Stimulated activated CD4-positive, alpha-beta T cell treated with anti-CD3 and anti-CD28 coated beads, Interleukin-12 subunit alpha, Interleukin-12 subunit beta, amount 100 ng/mL, for 48 hours (primary cell): Measurements from ENCODE around the gene DIP2C.
"Not testable (repeated sequence)": the region's sequence is repeated elsewhere in the genome, so short reads cannot be mapped to it uniquely, and the experiment has no call there.

Source experiments
- DNase-seq, 3 donors: peaks; one replicate each; pipeline ENCODE4 v3.0.0-alpha.2; 2020; ENCODE audit warnings: low read depth in 2 of 3, low spot score in 1 of 3

The DIP2C gene

DNA sequence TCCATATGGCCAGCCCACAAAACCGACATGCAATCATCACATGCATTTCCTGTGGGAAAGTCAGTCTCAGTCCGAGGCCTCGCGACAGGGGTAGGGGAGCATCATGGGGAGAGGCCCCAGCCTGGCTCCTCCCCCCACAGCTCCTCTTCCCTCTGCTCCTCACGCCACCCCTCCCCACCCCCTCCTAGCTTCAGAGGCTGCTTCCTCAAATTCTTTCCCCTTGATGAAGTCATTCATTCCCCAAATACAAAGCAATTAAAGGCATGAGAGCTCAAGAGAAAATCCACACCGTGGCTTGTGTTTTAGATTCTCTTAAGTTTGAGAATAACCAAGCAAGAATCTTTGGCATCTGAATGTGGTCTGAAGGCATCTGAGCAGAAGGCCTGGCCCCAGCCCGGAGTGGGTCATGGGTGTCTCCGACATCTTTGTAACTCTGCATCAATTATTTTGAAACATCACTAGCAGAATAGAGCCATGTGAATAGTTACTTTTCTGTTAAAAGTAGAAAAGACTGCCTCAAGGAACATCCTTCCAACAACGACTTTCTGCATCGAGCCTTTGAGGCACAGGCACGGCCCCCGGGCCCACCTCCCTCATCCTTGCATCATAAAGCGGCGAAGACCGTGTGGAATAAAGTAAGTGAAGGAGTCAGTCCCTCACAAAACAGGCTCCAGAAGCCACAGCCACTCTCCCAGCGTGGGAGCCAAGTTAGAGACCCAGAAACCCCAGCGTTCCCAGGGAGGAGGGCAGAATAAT lies 90.9 kb downstream of the DIP2C start:
- DNase-seq, result no peak

GRCh38 chr10:597976-598375 lies 91.5 kb downstream of the DIP2C start:
- DNase-seq, result no peak

GRCh38 chr10:596725-597345 lies 92.6 kb downstream of the DIP2C start:
- DNase-seq, result no peak

DNA sequence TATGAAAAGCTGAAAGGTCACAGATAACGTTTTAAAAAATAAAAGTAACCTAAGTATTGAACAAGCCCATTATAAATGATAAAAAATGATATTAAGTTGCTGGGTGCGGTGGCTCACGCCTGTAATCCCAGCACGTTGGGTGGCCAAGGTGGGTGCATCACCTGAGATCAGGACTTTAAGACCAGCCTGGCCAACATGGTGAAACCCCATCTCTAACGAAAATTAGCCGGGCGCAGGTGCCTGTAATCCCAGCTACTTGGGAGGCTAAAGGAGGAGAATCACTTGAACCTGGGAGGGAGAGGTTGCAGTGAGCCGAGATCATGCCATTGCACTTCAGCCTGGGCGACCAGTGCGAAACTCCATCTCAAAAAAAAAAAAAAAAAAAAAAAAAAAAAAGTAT lies 93.3 kb downstream of the DIP2C start:
- not testable (repeated sequence) for DNase-seq

DNA sequence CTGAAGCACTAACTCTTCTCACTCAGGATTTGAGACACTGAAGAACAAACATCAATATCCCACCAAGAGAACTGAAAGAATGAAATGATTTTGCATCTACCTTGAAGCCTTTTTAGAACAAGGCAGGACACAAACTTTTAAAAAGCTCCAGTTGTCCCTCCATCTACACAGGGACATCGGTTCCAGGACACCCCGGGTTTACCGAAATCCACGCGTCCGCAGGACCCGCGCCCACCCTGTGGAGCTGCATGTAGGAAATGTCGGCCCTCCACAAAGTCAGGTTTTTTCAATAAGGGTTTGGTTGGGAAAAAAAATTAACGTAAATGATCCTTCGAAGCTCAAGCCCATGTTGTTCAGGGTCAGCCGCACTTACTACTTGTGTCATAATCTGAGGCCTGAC lies 94.0 kb downstream of the DIP2C start:
- DNase-seq, result no peak

DNA sequence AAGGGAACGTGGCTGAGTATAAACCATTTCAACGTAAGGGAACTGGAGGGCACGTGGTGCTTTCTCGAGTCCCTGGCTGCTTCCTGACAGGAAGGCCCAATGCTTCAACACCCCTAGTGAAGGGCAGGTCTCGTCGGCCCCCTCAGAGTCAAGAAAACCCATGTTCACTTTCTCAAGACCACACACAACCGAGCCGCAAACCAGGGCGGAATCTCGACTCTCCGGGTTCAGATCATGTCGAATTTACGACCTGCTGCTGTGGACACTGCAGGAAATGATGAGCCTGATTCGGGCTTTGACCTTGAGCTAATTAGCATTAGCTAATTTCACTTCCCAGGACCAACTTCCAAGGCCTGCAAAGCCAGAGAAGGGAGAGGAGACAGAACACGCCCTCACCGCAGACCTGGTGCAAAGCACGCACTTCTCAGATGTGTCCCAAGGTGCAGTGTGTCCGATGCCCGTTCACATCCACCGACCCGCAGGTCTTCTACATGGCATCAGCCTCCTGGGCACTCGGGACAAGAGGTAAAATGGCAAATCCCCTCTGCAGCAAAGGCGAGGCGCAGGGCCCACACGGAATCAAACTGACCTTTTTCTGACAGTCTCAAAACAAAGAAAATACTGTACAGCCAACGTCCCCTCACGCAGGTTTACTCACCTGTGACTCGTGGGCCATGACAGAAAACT lies 94.7 kb downstream of the DIP2C start:
- no peak for DNase-seq

DNA sequence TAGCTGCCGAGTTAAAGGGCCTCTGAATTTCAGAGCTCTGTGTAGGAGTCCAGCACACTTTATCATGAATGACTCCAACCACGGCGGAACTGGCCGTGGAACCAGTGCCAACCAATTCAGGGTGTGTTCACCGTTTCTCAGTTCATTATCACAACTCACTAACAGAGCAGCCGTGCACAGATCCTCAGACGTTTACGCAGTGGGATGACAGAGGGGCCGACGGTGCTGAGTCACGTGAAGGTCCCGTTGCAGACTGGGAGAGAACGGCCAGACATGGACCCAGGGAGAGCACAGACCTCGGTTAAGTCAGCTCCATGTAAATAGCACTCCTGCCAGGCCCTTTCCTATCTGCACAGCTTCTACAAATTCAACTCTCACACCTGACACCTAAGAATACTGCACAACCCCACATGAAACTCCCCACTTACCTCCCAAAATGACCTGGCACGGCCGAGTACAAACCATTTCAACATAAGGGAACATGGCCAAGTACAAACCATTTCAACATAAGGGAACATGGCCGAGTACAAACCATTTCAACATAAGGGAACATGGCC lies 95.5 kb downstream of the DIP2C start:
- DNase-seq, result no peak

GRCh38 chr10:593421-593820 lies 96.0 kb downstream of the DIP2C start:
- no peak for DNase-seq

DNA sequence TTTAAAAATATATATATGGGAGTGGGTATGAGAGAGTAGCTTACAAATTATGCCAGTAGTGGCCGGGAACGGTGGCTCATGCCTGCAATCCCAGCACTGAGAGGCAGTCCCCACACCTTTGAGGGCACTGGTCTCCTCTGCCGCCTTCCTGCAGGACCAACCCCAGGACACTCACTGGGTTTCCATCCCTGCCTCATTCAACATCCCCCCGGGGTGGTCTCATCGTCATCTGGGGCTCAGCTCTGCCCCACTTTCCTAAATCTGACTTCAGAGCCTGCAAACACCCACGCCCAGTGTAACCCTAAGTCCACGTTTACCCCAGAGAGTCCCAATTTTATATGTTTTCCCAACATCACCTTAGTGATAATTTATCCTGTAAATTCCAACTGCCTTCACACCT lies 96.5 kb downstream of the DIP2C start:
- no peak for DNase-seq

DNA sequence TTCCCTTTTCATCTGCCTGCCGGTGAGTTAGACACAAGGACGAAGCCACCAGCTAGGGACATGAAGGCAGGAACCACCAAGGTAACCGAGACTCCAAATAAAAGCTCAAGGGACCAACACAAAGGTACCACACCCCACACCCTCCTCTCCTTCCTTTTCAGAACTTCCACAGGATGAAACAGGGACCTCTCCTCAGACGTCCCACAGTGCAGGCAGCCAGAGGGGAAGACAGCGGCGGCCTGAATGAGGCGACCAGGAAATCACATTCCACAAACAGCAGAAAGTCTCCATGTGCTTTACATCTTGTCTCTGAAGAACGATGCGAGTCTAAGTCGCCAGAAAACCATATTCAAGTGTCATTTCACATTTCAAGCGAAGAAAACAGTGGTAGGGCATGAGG lies 97.8 kb downstream of the DIP2C start:
- no peak for DNase-seq

DNA sequence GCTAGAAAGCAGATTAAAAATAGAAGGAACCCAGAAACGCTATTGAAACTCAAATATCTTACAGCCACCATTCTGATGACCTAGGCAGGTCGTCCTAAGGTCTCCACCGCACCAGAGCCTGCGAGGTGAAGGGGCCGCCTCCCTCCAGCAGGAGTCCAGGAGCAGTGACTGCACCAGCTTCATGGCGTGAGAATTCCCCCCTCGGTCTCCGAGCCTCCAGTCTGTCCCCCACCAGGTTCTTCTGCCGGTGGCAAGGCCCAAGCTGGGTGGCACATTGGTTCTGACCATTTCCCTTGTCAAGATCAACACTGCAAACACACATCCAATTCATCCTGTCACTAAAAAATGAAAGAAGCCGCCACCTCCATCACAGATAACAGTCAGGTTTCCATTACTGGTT lies 98.7 kb downstream of the DIP2C start:
- no peak for DNase-seq

DNA sequence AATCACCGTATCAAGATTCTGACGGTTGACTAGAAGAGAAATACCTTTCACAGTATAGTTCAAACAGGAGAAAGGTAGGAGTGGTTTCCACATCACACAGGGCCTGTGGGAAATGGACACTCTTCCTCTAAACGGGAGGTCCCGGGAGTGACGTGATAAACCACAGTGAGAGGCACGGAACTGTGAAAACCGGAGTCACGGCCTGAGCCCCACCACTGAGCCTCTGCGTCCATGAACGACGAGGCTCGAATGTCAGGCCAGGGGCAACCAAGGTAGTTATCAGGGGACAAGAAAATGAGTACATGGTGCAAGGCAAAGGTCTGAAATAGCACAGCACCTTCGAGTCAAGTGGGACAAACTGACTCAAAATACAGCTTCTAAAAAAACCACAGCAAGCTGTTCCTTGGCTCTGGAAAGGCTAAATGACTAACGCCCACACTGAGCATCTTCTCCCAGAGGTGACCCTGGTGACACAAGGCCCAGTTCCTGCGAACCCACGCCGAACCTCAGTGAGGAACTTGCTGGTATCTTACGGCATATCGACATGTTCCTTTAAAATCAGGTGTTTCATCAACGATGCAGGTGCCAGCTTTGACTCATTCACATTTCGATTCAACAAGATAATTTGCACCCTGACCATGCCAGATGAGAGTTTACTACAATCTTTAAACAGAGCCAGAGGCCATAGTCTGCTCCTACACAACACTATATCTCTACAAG lies 99.3 kb downstream of the DIP2C start:
- no peak for DNase-seq

- DNase-seq, result no peak
Observed at GRCh38 chr10:588246-589165, 101.0 kb downstream of the DIP2C start.

- no peak for DNase-seq
Observed at GRCh38 chr10:586716-587115, 102.8 kb downstream of the DIP2C start.

DNA sequence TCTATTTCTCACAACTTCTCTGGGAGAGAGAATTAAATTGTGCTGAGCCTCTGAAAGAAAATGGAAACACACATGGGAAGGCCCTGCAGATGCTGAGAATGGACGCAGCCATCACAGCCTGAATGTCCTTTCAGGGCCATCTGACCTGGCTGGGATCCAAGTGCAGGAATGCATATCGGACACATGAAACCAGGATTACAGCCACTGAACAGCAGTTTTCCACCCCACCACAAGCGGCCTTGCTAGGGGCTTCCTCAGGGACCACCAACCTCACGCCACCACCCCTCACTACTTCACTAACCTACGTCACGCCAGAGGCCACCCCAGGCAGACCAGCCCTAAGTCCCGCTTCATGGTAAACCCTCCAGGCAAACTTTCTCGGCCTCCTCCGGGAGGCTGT lies 103.3 kb downstream of the DIP2C start:
- DNase-seq, result no peak

- no peak for DNase-seq
Observed at GRCh38 chr10:585502-585901, 104.0 kb downstream of the DIP2C start.

DNA sequence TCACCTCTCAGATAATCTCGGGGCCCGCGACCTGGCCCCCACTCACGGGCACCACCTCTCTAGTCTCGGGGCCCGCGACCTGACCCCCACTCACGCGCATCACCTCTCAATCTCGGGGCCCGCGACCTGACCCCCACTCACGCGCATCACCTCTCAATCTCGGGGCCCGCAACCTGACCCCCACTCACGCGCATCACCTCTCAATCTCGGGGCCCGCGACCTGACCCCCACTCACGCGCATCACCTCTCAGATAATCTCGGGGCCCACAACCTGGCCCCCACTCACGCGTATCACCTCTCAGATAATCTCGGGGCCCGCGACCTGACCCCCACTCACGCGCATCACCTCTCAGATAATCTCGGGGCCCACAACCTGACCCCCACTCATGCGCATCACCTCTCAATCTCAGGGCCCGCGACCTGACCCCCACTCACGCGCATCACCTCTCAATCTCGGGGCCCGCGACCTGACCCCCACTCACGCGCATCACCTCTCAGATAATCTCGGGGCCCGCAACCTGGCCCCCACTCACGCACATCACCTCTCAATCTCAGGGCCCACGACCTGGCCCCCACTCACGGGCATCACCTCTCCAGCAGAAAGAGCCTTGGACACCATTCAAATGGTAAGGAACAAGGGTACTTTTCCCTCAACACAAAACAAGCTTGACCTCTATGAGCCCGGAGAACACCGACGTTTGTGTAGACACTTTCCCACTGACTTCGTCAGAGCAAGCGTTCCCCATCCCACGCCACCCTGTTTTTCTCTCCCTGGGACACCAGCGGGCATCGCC lies 104.8 kb downstream of the DIP2C start:
- DNase-seq, result not testable (repeated sequence)

- no peak for DNase-seq
Observed at GRCh38 chr10:583433-583832, 106.0 kb downstream of the DIP2C start.

- DNase-seq, result no peak
Observed at GRCh38 chr10:581776-582330, 107.6 kb downstream of the DIP2C start.
